AG04449 (cell line): ENCODE results near the gene MANF.

ENCODE experiments used
- CTCF ChIA-PET: fragments of 350-600 bp; formaldehyde crosslinking; extraction: SDS; loops from one replicate; lab custom pipeline; 2021; ENCODE audit warnings: antibody characterized with exemption; lab: Yijun Ruan, JAX
- POLR2A ChIA-PET: fragments of 400-600, 350-600 bp; formaldehyde crosslinking; extraction: SDS; loops from one replicate; lab custom pipeline; 2020; ENCODE audit warnings: antibody characterized with exemption, inconsistent platforms; lab: Yijun Ruan, JAX
- DNase-seq: peaks from one replicate; pipeline ENCODE4 v3.0.0-alpha.2; 2010; ENCODE audit warnings: low read depth, low spot score
- H3K4me3 ChIP-seq: 2 replicates; pipeline ENCODE4 v1.5.1; 2011; ENCODE audit warnings: low read depth, mild to moderate bottlenecking, control low read depth, low read length
- CTCF ChIP-seq: IDR thresholded peaks from one replicate; pipeline ENCODE4 v1.5.1; 2011; ENCODE audit warnings: mild to moderate bottlenecking, moderate library complexity, low read length, control low read depth, inconsistent platforms; ENCODE audit not compliant: insufficient read depth; ENCODE audit errors: missing control alignments

MANF gene

GRCh38 chr3:51390246-51391074 is 5.4 kb downstream of the MANF start:
- H3K4me3 ChIP-seq: peak overlapping the region; percentile 55
- ChIA-PET CTCF (interaction anchor here (0.9 to 4.4 kb wide), 34 partner anchors 10 to 823 kb away, joined by 3 to 95 read pairs (median 7); partner anchors contain the start of genes C3orf18, DCAF1 and MAPKAPK3), POLR2A (no interaction called here)
- no peak for TF ChIP-seq CTCF
- no peak for DNase-seq

GRCh38 chr3:51391075-51391565 is 6.0 kb downstream of the MANF start, which contains the start of gene RBM15B:
Gene RBM15B (plus strand): TSS chr3:51391285. CDS start chr3:51391400, 115 bp downstream.
- peak; percentile 96 for TF ChIP-seq CTCF
- ChIA-PET POLR2A (no interaction called here), CTCF (interaction anchor here (0.9 to 4.4 kb wide), 16 partner anchors 10 to 824 kb away, joined by 3 to 95 read pairs (median 18); partner anchors contain the start of genes C3orf18, DCAF1 and MAPKAPK3)
- peak; percentile 63 for DNase-seq
- peak within 1 kb of the TSS; percentile 75 for H3K4me3 ChIP-seq

- CTCF ChIA-PET: interaction anchor here (1.2 to 3.2 kb wide), 4 partner anchors 21 to 290 kb away, joined by 3 to 16 read pairs (median 5); no protein-coding TSS in a partner anchor
- no peak for DNase-seq
These were observed 6.7 kb downstream of the MANF start for GRCh38 chr3:51391566-51392354.

GRCh38 chr3:51392355-51393133 is 7.5 kb downstream of the MANF start:
- ChIA-PET CTCF (interaction anchor here (0.9 to 1.8 kb wide), 5 partner anchors 12 to 777 kb away, joined by 3 to 6 read pairs (median 4); no protein-coding TSS in a partner anchor), POLR2A (no interaction called here)
- peak overlapping the region; percentile 75 for H3K4me3 ChIP-seq
- no peak for DNase-seq
- TF ChIP-seq CTCF: no peak

More at GRCh38 chr3:51391566-51392354, 6.7 kb downstream of the MANF start:
- TF ChIP-seq CTCF: no peak
- POLR2A ChIA-PET: no interaction called here
- H3K4me3 ChIP-seq: peak overlapping the region; percentile 75

GRCh38 chr3:51393134-51393495 is 8.0 kb downstream of the MANF start:
- ChIA-PET CTCF (interaction anchor here (0.7 to 1.8 kb wide), 4 partner anchors 12 to 777 kb away, joined by 3 to 6 read pairs (median 4); no protein-coding TSS in a partner anchor), POLR2A (no interaction called here)
- H3K4me3 ChIP-seq: peak overlapping the region; percentile 75; the same call in 1 of the 2 replicates
- no peak for DNase-seq
- no peak for TF ChIP-seq CTCF
